Astrocyte of the spinal cord (primary cell): Measurements from ENCODE around the gene GPR180.
"Not testable (repeated sequence)": the region's sequence is repeated elsewhere in the genome, so short reads cannot be mapped to it uniquely, and the experiment has no call there.

Source experiments
- DNase-seq: peaks from one replicate; pipeline ENCODE4 v3.0.0; 2011; ENCODE audit warnings: low read depth, low spot score
- H3K4me3 ChIP-seq: 2 replicates; pipeline ENCODE4 v1.5.1; 2011; ENCODE audit warnings: low read depth, mild to moderate bottlenecking, low read length, moderate library complexity
- CTCF ChIP-seq: IDR thresholded peaks from 2 replicates; pipeline ENCODE4 v1.5.1; 2012; ENCODE audit warnings: low read depth, mild to moderate bottlenecking, low read length, inconsistent platforms
- in situ Hi-C: cut with HindIII; loops from 2 replicates; pipeline ENCODE4 v1.10.0; 2017; ENCODE audit warnings: low sequenced_read_pairs

Gene GPR180

GRCh38 chr13:94617389-94618000, 15.8 kb downstream of the GPR180 start:
- DNase-seq = peak; percentile 24
- in situ Hi-C loops = no loop called here
- H3K4me3 ChIP-seq = no peak overlapping the region
- TF ChIP-seq CTCF = peak; percentile 48

GRCh38 chr13:94620286-94620896, 18.7 kb downstream of the GPR180 start:
- H3K4me3 ChIP-seq = no peak overlapping the region
- DNase-seq = peak; percentile 55
- peak; percentile 82 for TF ChIP-seq CTCF
- in situ Hi-C loops = no loop called here

GRCh38 chr13:94622344-94622743, 20.7 kb downstream of the GPR180 start:
- in situ Hi-C loops = no loop called here
- H3K4me3 ChIP-seq = no peak overlapping the region
- no peak for TF ChIP-seq CTCF
- DNase-seq = no peak

- no peak for DNase-seq
- TF ChIP-seq CTCF = no peak
Measured at GRCh38 chr13:94623316-94623715, 21.7 kb downstream of the GPR180 start.

DNA sequence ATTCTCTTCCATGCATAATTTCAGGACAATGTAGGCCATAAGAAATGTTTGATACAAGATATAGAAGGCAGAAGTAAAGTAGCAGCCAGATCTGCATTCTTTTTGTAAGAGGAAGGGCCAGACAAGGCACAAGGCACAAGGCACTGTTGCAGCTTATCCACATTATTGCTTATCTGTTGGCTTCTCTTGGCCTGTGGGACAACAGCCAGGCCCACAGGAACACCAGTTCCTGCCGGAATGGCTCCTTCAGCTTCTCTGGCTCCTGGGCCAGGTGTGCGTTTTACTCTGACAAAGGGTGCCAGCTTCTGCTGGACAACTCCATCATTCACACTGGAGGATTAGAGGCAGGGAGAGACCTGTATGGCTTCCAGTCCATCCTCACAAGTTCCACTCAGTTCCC, 29.2 kb downstream of the GPR180 start:
- TF ChIP-seq CTCF = no peak
- no peak overlapping the region for H3K4me3 ChIP-seq
- no peak for DNase-seq
- in situ Hi-C loops = no loop called here

More at GRCh38 chr13:94623316-94623715, 21.7 kb downstream of the GPR180 start:
- in situ Hi-C loops = no loop called here
- no peak overlapping the region for H3K4me3 ChIP-seq

DNA sequence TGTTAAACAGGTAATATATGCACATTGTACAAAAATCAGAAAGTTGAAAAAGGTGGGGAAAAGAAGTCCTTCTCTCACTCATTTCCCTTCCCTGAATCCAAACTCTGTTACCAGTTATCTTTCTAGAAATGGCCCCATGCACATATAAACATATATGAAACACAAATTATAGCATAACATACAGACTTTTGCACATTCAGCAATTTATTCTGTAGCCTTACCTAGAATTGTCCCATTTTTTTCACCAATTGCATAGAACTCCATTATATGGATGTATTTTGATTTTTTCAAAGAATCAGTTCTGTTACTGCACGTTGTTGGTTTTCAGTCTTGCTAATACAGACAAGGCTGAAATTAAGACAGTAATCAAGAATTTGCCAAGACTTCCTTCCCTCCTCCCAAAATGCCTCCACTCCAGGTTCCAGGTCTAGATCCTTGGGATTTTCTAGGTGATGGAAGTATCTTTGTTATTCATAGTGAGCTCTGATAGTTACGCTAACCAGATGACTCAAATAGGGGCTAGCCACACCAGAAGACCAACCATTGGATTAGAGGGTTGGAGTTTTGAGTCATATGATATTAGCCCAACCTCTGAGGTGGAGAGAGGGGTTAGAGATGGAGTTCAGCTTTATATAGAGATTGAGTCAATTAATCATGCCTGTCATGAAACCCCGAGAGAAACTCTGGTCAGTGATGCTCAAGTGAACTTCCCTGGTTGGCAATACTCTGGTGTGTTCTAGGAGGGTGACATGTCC, 30.7 kb downstream of the GPR180 start:
- DNase-seq = no peak
- TF ChIP-seq CTCF = no peak
- no peak overlapping the region for H3K4me3 ChIP-seq
- in situ Hi-C loops = no loop called here

DNA sequence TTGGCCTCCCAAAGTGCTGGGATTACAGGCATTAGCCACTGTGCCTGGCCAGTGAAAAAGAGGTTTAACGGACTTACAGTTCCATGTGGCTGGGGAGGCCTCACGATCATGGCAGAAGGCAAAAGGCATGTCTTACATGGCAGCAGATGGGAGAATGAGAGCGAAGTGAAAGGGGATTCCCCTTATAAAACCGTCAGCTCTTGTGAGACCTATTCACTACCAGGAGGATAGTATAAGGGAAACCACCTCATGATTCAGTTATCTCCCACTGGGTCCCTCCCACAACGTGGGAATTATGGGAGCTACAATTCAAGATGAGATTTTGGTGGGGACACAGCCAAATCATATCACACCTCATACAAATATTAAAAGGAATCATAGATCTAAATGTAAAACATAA, 34.4 kb downstream of the GPR180 start:
- in situ Hi-C loops, H3K4me3 ChIP-seq, DNase-seq: not testable (repeated sequence)
